ENCODE data around the gene TMEM235.

Gene TMEM235

GRCh38 chr17:78273813-78274212 is 42.4 kb downstream of the TMEM235 start:
- no peak for DNase-seq

GRCh38 chr17:78275355-78275754 is 43.9 kb downstream of the TMEM235 start:
- DNase-seq: no peak

- no peak for DNase-seq
Observed at GRCh38 chr17:78276098-78276887, 44.9 kb downstream of the TMEM235 start.

- peak; percentile 61 for DNase-seq
Observed at GRCh38 chr17:78278139-78278741, 46.8 kb downstream of the TMEM235 start.

GRCh38 chr17:78279360-78279990 is 48.0 kb downstream of the TMEM235 start:
- no peak for DNase-seq

- no peak for DNase-seq
Observed at GRCh38 chr17:78281249-78281845, 49.9 kb downstream of the TMEM235 start.

GRCh38 chr17:78284146-78284545 is 52.7 kb downstream of the TMEM235 start:
- no peak for DNase-seq

GRCh38 chr17:78289004-78289403 is 57.6 kb downstream of the TMEM235 start:
- no peak for DNase-seq

GRCh38 chr17:78289802-78290363 is 58.5 kb downstream of the TMEM235 start:
- DNase-seq: peak; percentile 87

All from femur (tissue), 1 donor.